Fibroblast of pulmonary artery (primary cell): ENCODE results near the gene KCNK6.
A peak's percentile ranks its signal among the peaks of the same experiment; 100 is the strongest.
"Not testable (repeated sequence)": the region's sequence is repeated elsewhere in the genome, so short reads cannot be mapped to it uniquely, and the experiment has no call there.

ENCODE experiments used
- DNase-seq: peaks from one replicate; pipeline ENCODE4 v3.0.0-alpha.2; 2010; ENCODE audit warnings: low read depth
- H3K4me3 ChIP-seq: replicated peaks from 2 replicates; pipeline ENCODE4 v1.5.1; 2011; ENCODE audit warnings: low read depth, mild to moderate bottlenecking, control low read depth, low read length, moderate library complexity
- CTCF ChIP-seq: IDR thresholded peaks from 2 replicates; pipeline ENCODE4 v1.5.1; 2011; ENCODE audit warnings: mild to moderate bottlenecking, control low read depth, low read length, inconsistent platforms; ENCODE audit errors: missing control alignments

KCNK6 gene

GRCh38 chr19:38360839-38361631 is 41.4 kb downstream of the KCNK6 start:
- H3K4me3 ChIP-seq, result peak overlapping the region; percentile 62
- no peak for TF ChIP-seq CTCF
- no peak for DNase-seq

- H3K4me3 ChIP-seq, result peak overlapping the region; percentile 62
- TF ChIP-seq CTCF, result no peak
- peak; percentile 65 for DNase-seq
Observed at GRCh38 chr19:38361633-38362075, 42.0 kb downstream of the KCNK6 start.

GRCh38 chr19:38362076-38362945 is 42.7 kb downstream of the KCNK6 start:
- DNase-seq, result peak; percentile 49
- no peak for TF ChIP-seq CTCF
- H3K4me3 ChIP-seq, result peak overlapping the region; percentile 62

GRCh38 chr19:38362946-38363688 is 43.5 kb downstream of the KCNK6 start:
- peak overlapping the region; percentile 62 for H3K4me3 ChIP-seq
- not testable (repeated sequence) for DNase-seq

GRCh38 chr19:38367041-38367440 is 47.4 kb downstream of the KCNK6 start:
- no peak for DNase-seq
- H3K4me3 ChIP-seq, result no peak overlapping the region
- TF ChIP-seq CTCF, result no peak

GRCh38 chr19:38369584-38369983 is 49.9 kb downstream of the KCNK6 start:
- DNase-seq, result no peak
- H3K4me3 ChIP-seq, result no peak overlapping the region
- TF ChIP-seq CTCF, result no peak

- TF ChIP-seq CTCF, result no peak
- DNase-seq, result no peak
- H3K4me3 ChIP-seq, result no peak overlapping the region
Observed at GRCh38 chr19:38370299-38370698, 50.7 kb downstream of the KCNK6 start.
